Measurements from ENCODE around the gene CSNK2A2.

The CSNK2A2 gene

GRCh38 chr16:58198803-58199411, 1.0 kb upstream of the CSNK2A2 start:
- no peak for DNase-seq (ENCODE audit: low read depth, low spot score)

GRCh38 chr16:58197314-58198012, 443 bp downstream of the CSNK2A2 start:
- DNase-seq (ENCODE audit: low read depth, low spot score): no peak

GRCh38 chr16:58196898-58197313, 1.0 kb downstream of the CSNK2A2 start:
- DNase-seq (ENCODE audit: low read depth, low spot score): peak; percentile 5

GRCh38 chr16:58195771-58196170, 2.1 kb downstream of the CSNK2A2 start:
- no peak for DNase-seq (ENCODE audit: low read depth, low spot score)

- no peak for DNase-seq (ENCODE audit: low read depth, low spot score)
These were observed 2.6 kb downstream of the CSNK2A2 start for GRCh38 chr16:58195344-58195743.

- DNase-seq (ENCODE audit: low read depth, low spot score): no peak
These were observed 3.1 kb downstream of the CSNK2A2 start for GRCh38 chr16:58194790-58195189.

- no peak for DNase-seq (ENCODE audit: low read depth, low spot score)
These were observed 10.1 kb downstream of the CSNK2A2 start for GRCh38 chr16:58187665-58188421.

GRCh38 chr16:58187092-58187491, 10.8 kb downstream of the CSNK2A2 start:
- DNase-seq (ENCODE audit: low read depth, low spot score): no peak

GRCh38 chr16:58186176-58186944, 11.5 kb downstream of the CSNK2A2 start:
- DNase-seq (ENCODE audit: low read depth, low spot score): no peak

GRCh38 chr16:58177353-58177710, 20.6 kb downstream of the CSNK2A2 start:
- no peak for DNase-seq (ENCODE audit: low read depth, low spot score)

- DNase-seq (ENCODE audit: low read depth, low spot score): no peak
These were observed 21.1 kb downstream of the CSNK2A2 start for GRCh38 chr16:58176608-58177352.

GRCh38 chr16:58170223-58170622, 27.7 kb downstream of the CSNK2A2 start:
- DNase-seq (ENCODE audit: low read depth, low spot score): no peak

GRCh38 chr16:58160855-58161254, 37.1 kb downstream of the CSNK2A2 start:
- DNase-seq (ENCODE audit: low read depth, low spot score): no peak

GRCh38 chr16:58158725-58159124, 39.2 kb downstream of the CSNK2A2 start:
- DNase-seq (ENCODE audit: low read depth, low spot score): no peak

- no peak for DNase-seq (ENCODE audit: low read depth, low spot score)
These were observed 39.9 kb downstream of the CSNK2A2 start for GRCh38 chr16:58157951-58158540.

- no peak for DNase-seq (ENCODE audit: low read depth, low spot score)
These were observed 40.7 kb downstream of the CSNK2A2 start for GRCh38 chr16:58157239-58157638.

GRCh38 chr16:58155839-58156238, 42.1 kb downstream of the CSNK2A2 start:
- no peak for DNase-seq (ENCODE audit: low read depth, low spot score)

- DNase-seq (ENCODE audit: low read depth, low spot score): no peak
These were observed 43.6 kb downstream of the CSNK2A2 start for GRCh38 chr16:58154345-58154744.

GRCh38 chr16:58152246-58152868, 45.5 kb downstream of the CSNK2A2 start:
- DNase-seq (ENCODE audit: low read depth, low spot score): no peak

- DNase-seq (ENCODE audit: low read depth, low spot score): no peak
These were observed 49.4 kb downstream of the CSNK2A2 start for GRCh38 chr16:58148526-58148925.
